VCaP (cell line): ENCODE data around the gene RAPGEF2.
"Not testable (repeated sequence)": the region's sequence is repeated elsewhere in the genome, so short reads cannot be mapped to it uniquely, and the experiment has no call there.

Experiments
- H3K27ac ChIP-seq: fragments of 450-650 bp; 2 replicates; pipeline ENCODE4 v1.5.1; 2017
- CTCF ChIP-seq: fragments of 450-650 bp; conservative IDR thresholded peaks from 2 replicates; pipeline ENCODE4 v1.5.1; 2017; ENCODE audit warnings: mild to moderate bottlenecking, moderate library complexity

RAPGEF2 gene

DNA sequence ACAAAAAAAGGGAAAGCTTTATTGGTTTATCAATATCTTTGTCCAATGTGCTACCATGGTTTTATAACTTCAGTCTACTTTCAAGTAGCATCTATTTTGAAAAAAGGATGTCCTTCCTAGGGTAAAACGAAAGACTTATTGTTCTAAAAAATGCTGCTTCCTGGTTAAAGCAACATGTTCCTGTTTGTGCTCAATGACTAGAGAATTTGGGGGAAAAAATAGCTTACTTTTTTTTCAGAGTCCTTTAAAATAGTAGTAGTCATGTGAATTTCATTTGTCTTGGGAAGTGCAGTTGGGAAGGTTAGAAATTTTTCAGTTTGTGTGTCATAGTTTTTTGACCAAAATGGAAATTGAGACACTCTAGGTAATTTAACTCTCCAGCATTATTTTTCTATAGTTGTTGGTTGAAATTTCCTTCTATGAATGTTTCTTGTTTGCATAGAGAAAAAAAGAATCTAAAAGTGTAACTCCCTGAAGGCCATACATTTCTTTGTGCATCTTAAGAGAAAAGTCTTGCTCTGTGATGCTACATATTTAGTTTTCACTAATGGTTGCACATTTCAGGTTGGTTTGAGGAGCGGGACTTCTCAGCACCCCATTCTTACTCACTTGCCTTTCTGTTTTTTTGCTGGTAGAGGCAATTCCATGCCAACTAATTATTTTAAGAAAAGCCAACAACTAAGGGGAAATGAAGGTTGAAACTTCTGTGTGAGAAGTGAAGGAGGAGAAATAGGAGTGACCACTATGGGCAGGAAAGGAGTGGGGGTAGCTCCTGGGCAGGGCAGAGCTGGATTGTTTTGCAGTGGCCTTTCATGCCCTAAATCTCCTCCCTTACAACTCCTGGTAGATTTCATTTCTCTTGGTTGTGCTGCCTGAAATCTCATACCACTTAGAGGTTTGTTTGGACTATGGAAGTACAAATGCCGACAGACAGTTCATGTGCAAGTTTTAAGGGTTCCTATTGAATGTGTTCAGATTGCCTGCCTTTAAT is 76.4 kb downstream of the RAPGEF2 start:
- H3K27ac ChIP-seq: no peak overlapping the region
- no peak for TF ChIP-seq CTCF

DNA sequence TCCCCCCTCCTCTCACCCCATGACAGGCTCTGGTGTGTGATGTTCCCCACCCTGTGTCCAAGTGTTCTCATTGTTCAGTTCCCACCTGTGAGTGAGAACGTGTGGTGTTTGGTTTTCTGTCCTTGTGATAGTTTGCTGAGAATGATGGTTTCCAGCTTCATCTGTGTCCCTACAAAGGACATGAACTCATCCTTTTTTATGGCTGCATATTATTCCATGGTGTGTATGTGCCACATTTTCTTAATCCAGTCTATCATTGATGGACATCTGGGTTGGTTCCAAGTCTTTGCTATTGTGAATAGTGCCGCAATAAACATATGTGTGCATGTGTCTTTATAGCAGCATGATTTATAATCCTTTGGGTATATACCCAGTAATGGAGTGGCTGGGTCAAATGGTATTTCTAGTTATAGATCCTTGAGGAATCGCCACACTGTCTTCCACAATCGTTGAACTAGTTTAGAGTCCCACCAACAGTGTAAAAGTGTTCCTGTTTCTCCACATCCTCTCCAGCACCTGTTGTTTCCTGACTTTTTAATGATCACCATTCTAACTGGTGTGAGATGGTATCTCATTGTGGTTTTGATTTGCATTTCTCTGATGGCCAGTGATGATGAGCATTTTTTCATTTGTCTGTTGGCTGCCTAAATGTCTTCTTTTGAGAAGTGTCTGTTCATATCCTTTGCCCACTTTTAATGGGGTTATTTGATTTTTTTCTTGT is 81.2 kb downstream of the RAPGEF2 start:
- H3K27ac ChIP-seq: not testable (repeated sequence)

- no peak for TF ChIP-seq CTCF
- no peak overlapping the region for H3K27ac ChIP-seq
Measured at GRCh38 chr4:159185591-159186023, 82.7 kb downstream of the RAPGEF2 start.

GRCh38 chr4:159188646-159189045 is 85.8 kb downstream of the RAPGEF2 start:
- no peak overlapping the region for H3K27ac ChIP-seq
- TF ChIP-seq CTCF: no peak

GRCh38 chr4:159190651-159191050 is 87.8 kb downstream of the RAPGEF2 start:
- H3K27ac ChIP-seq: no peak overlapping the region
- TF ChIP-seq CTCF: no peak

GRCh38 chr4:159191989-159192388 is 89.1 kb downstream of the RAPGEF2 start:
- no peak; the same call in 1 of the 2 replicates for TF ChIP-seq CTCF
- H3K27ac ChIP-seq: no peak overlapping the region

GRCh38 chr4:159193046-159193620 is 90.3 kb downstream of the RAPGEF2 start:
- TF ChIP-seq CTCF: no peak

More at GRCh38 chr4:159193046-159193620, 90.3 kb downstream of the RAPGEF2 start:
- no peak overlapping the region for H3K27ac ChIP-seq
